Measurements from ENCODE around the gene MT1HL1. TPM values are rescaled to one million over a fixed set of nuclear protein-coding genes. Genes with fewer than 3 reads are reported as not detected.

Gene MT1HL1
- total RNA-seq, 1 donor from 2014 or later: not detected

GRCh38 chr1:237016626-237017025, 12.4 kb upstream of the MT1HL1 start:
- TF ChIP-seq CTCF (IDR thresholded peaks at IDR 0.05): no peak
- intact Hi-C loops (cut with DNase I): no loop called here
- Histone ChIP-seq H3K27me3 (no peaks in the 10 kb centered on the region), H3K27ac (no peak overlapping the region), H3K9me3 (no peaks in the 10 kb centered on the region), H3K4me3 (no peak overlapping the region), H3K36me3 (no peaks in the 10 kb centered on the region), H3K4me1 (no peaks in the 10 kb centered on the region)
- no peak for ATAC-seq
- DNase-seq: no peak

- H3K4me1 ChIP-seq: no peaks in the 10 kb centered on the region
- peak overlapping the region; percentile 62 for H3K27ac ChIP-seq
- no peak for ATAC-seq
These were observed 9.4 kb upstream of the MT1HL1 start for GRCh38 chr1:237013608-237014007.

GRCh38 chr1:237012788-237013383, 8.6 kb upstream of the MT1HL1 start:
- ATAC-seq: peak; percentile 86
- Histone ChIP-seq H3K27ac (peak overlapping the region; percentile 62), H3K4me1 (no peaks in the 10 kb centered on the region), H3K27me3 (no peaks in the 10 kb centered on the region), H3K4me3 (no peak overlapping the region), H3K36me3 (no peaks in the 10 kb centered on the region), H3K9me3 (no peaks in the 10 kb centered on the region)
- no peak for TF ChIP-seq CTCF (IDR thresholded peaks at IDR 0.05)
- intact Hi-C loops (cut with DNase I): no loop called here
- DNase-seq: peak; percentile 89

More at GRCh38 chr1:237013608-237014007, 9.4 kb upstream of the MT1HL1 start:
- Histone ChIP-seq H3K4me3 (no peak overlapping the region), H3K27me3 (no peaks in the 10 kb centered on the region), H3K36me3 (no peaks in the 10 kb centered on the region), H3K9me3 (no peaks in the 10 kb centered on the region)
- intact Hi-C loops (cut with DNase I): no loop called here
- DNase-seq: no peak
- no peak for TF ChIP-seq CTCF (IDR thresholded peaks at IDR 0.05)

GRCh38 chr1:237012361-237012760, 8.1 kb upstream of the MT1HL1 start:
- no peak for TF ChIP-seq CTCF (IDR thresholded peaks at IDR 0.05)
- H3K9me3 ChIP-seq: no peaks in the 10 kb centered on the region
- H3K27me3 ChIP-seq: no peaks in the 10 kb centered on the region
- H3K4me3 ChIP-seq: no peak overlapping the region
- no peaks in the 10 kb centered on the region for H3K36me3 ChIP-seq
- intact Hi-C loops (cut with DNase I): no loop called here
- no peak overlapping the region for H3K27ac ChIP-seq
- no peaks in the 10 kb centered on the region for H3K4me1 ChIP-seq
- no peak for DNase-seq
- no peak for ATAC-seq

- DNase-seq (no peak), ATAC-seq (no peak)
- Histone ChIP-seq H3K4me3 (no peak overlapping the region), H3K27me3 (no peaks in the 10 kb centered on the region), H3K27ac (no peak overlapping the region), H3K36me3 (no peaks in the 10 kb centered on the region), H3K9me3 (no peaks in the 10 kb centered on the region), H3K4me1 (no peaks in the 10 kb centered on the region)
- no peak for TF ChIP-seq CTCF (IDR thresholded peaks at IDR 0.05)
- intact Hi-C loops (cut with DNase I): no loop called here
These were observed 7.2 kb upstream of the MT1HL1 start for GRCh38 chr1:237011432-237011831.

GRCh38 chr1:237009611-237010010, 5.4 kb upstream of the MT1HL1 start:
- intact Hi-C loops (cut with DNase I): no loop called here
- Histone ChIP-seq H3K27me3 (no peaks in the 10 kb centered on the region), H3K4me1 (no peaks in the 10 kb centered on the region), H3K36me3 (no peaks in the 10 kb centered on the region), H3K27ac (no peak overlapping the region), H3K9me3 (no peaks in the 10 kb centered on the region), H3K4me3 (no peak overlapping the region)
- ATAC-seq (no peak), DNase-seq (no peak)
- TF ChIP-seq CTCF (IDR thresholded peaks at IDR 0.05): no peak

All from upper lobe of right lung (tissue), 1 donor.